HG03520 (cell line): Measurements from ENCODE around the gene ANO1.

Experiments used
- ATAC-seq: cut with Tn5 transposase; IDR thresholded peaks from one replicate; pipeline ENCODE4 v1.9.1; 2021; ENCODE audit warnings: mild to moderate bottlenecking, moderate library complexity; ENCODE audit not compliant: unreplicated experiment

Gene ANO1

DNA sequence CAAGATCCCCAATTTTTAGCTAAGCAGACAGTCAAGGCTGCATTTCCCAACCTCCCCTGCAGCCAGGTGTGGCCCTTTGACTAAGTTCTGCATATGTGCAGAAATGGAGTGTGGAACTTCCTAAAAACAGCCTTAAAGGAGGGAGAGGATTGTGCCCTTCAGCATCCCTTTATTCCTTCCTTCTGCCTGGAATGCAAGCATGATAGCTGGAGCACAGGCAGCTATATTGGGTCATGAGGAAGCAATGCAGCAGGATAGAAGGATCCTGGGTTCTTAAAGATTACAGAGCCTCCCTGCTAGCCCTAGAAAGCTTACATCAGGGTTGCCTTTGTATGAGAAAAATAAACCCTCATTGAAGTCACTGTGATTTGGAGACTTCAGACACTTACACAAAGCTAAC lies 154.9 kb downstream of the ANO1 start:
- ATAC-seq = no peak

- no peak for ATAC-seq
Observed at GRCh38 chr11:70233511-70233934, 155.4 kb downstream of the ANO1 start.

- no peak for ATAC-seq
Observed at GRCh38 chr11:70233962-70234361, 155.8 kb downstream of the ANO1 start.
